NCI-H526 (cell line): ENCODE results near the gene CACNA2D1.
"Not testable (repeated sequence)": the region's sequence is repeated elsewhere in the genome, so short reads cannot be mapped to it uniquely, and the experiment has no call there.

Experiments
- DNase-seq, 2 experiments: peaks; one replicate each; lab custom pipeline; 2025; lab: John Stamatoyannopoulos, UW

The CACNA2D1 gene

DNA sequence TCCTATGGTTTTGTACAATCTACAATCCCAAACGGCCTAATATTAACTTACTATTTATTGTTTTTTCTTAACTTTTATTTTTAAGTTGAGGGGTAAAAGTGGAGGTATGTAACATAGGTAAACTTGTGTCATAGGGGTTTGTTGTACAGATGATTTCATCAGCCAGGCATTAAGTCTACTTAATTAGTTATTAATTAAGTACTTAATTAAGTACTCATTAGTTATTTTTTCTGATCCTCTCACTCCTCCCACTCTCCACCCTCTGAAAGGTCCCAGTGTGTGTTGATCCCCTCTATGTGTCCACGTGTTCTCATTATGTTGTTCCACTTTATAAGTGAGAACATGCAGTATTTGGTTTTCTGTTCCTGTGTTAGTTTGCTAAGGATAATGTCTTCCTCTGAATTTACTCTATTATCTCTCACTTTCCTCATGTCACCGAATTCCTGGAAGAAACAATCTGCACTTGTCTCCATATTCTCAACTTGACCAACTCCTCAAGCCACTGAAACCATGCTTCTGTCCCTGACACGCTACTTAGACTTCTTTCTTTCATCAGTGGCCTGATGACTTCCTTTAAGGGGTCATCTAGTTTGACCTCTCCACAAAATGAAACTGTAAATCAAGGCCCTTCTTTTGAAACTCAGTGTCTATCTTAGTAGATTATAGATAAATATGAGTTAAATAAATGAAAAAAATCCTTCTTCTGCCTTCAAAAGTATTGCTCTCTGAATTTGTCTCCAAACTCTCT, 9.1 kb downstream of the CACNA2D1 start:
- no peak for DNase-seq

DNA sequence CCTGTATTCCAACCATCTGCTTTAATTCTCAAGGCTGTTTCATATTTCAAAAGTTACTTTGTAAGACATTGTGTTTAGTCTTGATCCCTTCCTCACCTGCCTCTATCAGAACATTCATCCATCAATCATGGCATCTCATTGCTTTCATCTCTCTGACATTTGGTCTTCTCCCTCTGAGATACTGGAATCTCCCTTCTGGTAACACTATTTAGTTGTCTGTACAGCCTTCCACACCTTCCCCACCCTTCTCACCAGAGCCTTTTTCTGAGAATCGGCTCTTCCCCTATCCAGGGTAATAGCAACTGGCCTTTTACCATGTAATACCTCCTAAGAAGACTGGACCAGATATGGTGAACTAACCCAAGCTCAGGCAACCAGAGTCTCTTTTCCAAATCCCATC, 10.1 kb downstream of the CACNA2D1 start:
- DNase-seq = no peak

DNA sequence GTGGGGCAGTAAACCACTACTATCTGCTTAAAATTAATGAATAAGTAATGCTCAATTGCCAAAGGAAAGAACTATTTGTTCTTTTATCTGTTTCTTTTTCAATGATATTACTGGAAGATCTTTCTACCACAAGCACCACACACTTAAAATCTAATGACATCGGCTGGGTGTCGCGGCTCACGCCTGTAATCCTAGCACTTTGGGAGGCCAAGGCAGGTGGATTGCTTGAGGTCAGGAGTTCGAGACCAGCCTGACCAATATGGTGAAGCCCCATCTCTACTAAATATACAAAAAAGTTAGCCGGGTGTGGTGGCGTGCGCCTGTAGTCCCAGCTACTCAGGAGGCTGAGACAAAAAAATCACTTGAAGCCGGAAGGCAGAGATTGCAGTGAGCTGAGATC, 10.8 kb downstream of the CACNA2D1 start:
- not testable (repeated sequence) for DNase-seq

DNA sequence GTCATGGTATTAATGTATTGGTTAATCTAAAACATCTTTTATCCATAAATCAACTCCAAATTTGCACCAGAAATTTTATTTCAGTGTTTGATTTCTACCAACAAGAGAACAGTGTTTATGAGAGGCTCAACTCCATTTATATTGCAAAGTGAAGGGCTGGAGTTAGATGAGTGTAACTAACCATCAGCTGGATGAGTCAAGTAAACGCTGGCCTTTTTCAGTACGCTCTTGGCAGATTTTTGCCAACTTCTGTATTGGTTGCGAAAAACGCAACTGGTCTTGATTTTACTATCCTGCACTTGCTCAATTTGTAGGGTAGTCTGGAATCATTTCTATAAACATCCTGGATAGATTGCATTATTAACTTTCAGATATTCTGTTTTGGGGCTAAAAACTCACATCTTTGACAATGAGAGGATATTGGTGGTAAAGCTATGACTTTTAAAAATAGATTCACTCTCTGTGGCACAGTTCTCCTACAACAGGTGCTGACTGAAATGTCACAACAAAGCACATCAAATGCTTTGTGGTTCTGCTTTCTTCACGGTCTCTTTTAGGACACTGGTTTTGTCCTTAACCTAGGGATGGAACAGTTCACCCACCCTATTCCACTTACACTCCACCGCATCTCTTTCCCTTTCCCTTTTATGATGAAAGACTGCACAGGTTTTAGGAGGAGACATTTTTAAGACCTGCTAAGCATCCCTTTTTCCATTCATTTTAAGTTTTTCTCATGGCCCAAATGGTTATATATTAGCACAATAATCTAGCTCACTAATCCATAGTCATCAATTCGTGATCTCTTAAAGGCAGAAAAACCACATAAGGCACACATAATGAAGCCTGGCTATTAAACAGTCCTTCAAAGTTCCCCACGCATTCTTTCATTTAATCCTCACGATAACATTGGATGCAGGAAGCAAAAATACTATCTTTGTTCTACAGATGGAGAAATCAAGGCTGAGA, 12.8 kb downstream of the CACNA2D1 start:
- no peak for DNase-seq

DNA sequence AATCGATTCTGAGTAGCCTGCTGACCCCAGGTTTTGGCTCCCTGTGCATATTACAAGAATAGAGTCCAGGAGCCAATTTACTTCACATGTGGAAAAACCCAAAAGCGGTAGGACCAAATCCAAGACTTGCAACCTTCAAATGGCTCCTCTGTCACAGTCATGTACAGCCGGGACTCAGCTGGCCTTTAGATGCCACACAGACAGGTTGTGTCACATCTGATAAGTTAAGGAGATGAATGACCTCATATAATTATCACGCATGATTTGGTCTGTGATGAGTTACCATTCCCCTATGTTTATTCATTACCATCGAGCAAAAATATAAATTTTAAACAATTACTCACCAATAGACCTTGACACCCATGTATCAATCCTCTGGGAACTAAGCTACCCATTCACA, 14.2 kb downstream of the CACNA2D1 start:
- DNase-seq = no peak

DNA sequence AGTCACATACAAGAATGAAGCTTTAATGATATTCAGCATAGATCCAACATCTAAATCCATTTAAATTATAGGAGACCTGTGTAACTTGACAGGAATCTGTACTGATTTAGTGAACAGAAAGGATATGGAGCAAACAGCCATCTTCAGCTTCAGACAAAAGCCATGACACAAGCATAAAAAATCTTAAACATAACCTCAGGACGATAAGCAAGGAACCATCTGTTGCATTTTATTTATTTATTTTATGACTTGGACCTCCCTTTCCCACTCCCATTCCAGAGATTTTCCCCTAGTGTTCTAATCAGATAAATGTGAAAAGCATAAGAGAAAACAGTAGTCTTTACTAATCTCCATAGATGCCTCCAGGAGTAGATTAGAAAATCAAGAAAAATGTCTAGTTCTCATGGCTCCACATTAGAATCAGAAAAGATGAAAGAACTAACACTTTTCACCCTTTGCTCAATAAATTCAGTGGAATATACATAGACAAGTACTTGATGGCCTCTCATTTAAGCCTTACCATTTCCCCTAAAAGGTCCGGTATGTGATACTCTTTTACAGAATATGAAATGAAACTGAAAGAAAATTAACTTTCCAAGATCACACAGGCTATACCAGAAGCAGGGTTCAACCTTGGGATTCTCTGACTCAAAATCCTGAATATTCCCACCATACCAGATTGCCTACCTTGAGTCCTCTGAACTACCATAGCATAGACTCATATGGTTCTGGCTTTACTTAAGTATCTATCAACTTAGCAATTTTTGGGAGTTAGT, 15.2 kb downstream of the CACNA2D1 start:
- no peak for DNase-seq

DNA sequence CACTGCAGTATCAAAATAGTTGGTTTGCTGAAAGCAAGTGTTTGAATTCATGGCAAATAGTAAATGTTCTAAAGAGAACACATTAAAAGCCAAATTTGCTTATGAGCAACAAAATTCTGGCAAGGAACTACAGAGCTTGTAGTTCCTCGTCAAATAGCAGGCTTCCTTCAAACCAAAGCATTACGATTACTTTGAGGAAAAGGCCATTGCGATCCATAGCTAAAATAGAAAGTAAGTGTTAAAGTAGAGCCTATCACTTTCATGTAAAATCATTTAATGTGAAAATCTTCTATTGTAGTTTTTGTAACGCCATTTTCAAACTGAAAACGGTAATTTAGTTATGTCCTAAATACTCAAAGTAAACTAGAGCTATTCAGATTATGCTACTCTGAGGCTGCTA, 20.1 kb downstream of the CACNA2D1 start:
- no peak for DNase-seq

DNA sequence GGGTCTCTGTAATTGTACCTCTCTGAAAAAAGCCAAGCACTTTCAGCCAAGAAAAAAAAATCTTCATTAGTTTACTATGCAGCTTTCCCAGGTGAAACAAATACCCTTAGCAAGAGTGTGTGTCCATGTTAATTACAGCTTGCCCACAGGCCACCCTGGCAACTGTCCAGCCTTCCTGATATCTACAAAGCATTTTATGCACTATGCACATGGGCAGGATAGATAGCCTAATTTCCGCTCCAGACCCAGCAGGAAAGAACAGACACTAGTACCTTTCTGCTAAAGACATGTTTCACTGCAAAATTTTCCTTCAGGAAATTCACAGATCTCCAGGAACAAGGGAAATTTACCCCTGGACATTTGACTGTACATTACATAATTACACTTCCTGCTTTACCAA, 24.4 kb downstream of the CACNA2D1 start:
- no peak for DNase-seq

DNA sequence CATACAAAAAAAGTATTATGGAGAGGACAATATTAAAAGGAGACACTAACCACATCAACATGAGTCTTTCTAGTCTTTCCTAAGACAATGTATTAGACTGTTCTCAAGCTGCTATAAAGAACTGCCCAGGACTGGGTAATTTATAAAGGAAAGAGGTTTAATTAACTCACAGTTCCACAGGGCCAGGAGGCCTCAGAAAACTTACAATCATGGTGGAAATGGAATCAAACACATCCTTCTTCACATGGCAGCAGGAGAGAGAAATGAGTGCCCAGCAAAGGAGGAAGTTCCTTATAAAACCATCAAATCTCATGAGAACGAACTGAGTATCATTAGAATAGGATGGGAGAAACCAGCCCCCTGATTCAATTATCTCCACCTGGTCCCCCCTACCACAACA, 25.7 kb downstream of the CACNA2D1 start:
- no peak for DNase-seq

DNA sequence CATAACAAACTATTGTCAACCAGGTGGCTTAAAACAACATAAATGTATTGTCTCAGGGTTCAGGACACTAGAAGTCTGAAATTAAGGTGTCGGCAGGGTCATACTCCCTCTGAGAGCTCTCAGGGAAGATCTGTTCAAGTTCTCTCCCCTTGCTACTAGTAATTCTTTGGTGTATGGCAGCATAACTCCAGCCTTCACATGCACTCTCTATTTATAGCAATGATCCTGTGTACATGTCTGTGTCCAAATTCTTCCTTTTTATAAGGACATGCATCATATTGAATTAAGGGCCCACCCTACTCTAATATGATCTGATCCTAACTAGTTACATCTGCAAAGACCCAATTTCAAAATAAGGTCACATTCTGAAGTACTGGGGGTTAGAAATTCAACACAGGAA, 27.2 kb downstream of the CACNA2D1 start:
- DNase-seq = no peak

DNA sequence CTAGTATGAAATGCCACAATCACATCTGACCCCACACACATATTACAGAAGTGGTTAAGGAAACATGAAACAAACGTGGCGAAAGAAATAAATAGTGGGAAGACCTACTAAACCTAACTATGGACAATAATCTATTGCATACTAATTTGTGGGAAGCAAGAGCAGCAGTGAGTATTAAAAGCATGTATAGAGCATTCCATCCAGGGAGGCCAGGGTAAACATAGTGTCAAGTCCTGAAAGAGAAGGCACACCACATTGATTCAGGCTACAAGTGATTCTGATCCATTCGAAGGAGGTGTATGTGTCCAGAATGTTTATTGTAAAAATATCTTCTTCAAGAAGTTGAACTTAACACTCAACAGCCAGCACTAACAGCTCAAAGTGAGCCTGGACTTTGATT, 29.2 kb downstream of the CACNA2D1 start:
- DNase-seq = no peak

DNA sequence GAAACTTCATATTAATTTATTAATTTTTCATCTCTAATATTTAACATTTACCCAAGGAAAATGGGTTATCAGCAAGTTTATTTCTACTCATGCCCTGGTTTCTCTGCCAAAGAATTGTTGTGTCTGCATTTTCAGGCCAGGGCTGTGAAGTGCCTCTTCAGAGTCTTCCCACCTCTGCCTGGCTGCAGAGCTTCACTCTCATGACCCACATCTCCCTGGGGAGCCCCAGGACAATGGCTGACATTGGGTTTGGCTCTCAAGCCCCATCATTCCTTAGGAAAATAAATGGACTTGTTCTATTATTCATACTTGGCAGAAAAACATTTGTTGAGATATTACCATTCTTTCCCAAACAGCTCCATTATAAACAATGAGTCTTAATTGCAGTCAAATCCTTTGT, 30.3 kb downstream of the CACNA2D1 start:
- no peak for DNase-seq

DNA sequence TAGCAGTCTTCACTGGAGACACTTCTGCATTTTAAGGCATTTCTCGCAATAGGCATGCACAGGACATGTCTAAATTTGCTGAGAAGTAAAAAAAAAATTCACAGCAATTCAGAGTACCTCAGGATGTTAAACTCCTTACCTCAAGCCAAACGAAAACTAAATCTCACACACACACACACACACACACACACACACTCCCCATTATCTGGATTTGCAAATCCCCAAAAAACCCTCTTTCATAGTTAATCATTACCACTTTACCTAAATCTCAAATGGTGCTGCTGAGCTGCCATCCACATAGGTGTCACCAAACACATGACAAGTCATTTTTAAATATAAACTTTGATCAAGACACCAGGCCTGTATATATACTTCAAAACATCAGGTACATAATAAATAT, 31.8 kb downstream of the CACNA2D1 start:
- no peak for DNase-seq

DNA sequence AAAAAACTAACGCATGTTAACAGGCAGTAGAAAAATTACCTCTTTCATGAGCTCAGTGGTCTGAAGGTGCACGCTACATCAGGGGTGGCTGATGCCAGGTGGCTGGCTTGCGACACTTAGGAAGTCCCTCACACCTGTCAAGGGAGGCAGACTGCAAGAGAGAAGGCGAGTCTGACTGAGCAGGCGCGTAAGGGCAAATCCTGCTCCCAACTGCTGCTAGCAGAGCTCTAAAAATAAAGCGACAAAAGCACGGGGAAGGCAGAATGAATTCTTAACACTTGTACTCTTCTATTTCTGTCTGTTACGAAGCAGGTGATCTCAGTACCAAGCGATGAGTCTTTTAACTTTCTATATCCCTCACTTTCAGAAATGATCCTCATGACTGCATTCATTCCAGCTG, 33.1 kb downstream of the CACNA2D1 start:
- no peak for DNase-seq

DNA sequence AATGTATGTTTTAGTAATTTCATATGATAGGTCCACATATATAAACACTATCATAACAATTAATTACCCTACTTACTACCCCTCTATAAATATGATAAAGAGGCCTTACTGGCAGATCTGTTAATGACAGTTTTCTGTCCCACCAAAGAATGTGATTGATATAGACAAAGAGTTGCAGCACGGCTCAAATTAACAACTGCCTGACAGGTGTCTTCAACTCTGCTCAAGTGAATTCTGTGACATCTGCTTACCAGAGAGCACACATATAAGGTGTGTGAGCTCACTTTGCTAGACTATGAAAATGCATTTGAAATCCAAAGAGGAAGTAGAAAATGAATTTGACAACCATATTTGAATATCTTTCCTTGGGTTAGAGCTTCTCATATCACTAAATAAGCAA, 36.6 kb downstream of the CACNA2D1 start:
- DNase-seq = peak; percentile 50 to 53

DNA sequence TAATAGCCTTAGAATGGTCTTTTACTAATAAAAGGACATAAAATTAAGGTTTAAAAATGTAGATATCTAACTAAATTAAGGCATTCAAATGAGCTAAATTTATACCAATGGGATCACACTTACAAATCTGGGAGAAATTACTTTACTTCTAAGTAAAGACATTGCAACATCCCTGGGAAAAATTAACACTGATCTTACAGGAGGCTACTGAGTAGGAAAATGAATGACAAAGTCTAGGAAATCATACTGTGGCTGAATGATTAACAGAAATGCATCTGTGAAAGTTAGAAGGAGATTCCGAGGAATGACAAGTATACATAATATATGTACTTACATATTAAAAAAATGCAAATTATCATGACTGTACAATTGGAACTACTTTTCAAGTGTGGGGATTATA, 38.3 kb downstream of the CACNA2D1 start:
- no peak for DNase-seq

DNA sequence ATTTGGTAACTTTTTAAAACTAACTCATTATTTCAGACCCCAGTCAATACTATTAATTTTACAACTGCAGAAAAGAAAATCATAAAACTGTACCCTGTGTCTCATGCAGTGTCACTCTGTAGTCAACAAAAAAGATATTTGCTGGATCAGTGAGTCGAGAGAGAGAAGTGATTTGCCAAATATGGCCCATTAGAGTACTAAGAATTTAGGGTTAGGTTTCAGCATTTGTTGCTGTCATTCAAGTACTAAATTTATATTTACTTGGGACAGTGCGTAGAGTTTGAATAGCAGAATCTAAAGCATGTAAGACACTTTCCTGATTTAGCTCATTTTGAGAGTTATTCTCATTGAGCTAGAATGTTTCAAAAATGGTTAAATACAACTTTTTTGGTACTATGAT, 38.9 kb downstream of the CACNA2D1 start:
- DNase-seq = no peak

DNA sequence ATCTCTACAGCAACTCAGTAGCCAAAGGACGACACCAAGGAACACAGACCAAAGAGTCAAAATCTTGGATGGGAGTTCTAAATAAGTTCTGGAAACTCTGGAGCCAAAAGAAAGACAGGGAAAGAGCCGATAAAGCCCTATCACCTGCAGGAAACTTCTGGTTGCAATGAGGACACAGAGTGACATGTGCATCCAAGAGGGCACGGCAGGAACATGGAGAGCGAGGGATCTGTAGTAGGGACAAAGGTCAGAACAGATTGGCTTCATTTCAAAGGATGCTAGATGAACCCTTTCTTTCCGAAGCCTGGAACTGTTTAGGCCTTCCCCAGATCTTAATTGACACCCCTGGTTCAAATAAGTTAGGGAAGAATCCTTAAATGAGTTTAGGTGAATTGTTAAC, 39.5 kb downstream of the CACNA2D1 start:
- DNase-seq = no peak

DNA sequence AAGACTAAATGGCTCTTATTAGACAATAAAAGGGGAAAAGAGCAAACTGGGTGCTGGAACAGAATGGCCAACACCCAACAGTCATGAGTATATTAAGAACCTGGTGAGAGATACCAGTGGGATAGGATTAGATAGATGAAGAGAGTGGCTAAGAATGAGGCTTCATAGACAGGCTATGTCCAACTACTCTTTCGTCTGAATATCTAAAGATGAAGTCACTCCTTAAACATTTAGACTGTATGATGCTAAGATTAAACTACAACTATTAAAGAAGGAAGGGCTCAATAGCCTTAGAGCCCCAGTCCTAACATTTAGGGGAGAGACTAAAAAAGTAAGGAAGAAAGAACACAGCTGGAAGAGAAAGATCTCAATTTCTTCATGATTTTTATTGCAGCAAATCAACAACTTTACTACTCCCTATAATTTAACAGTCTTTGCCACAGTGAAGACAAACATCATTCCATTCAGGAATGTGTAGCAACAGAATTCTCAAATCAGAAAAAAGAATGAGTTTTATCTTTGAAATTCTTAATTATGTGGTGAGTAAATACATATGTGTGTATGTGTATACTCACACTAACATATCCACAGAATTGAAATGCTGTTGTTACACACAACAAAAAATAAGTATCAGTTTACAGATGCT, 45.6 kb downstream of the CACNA2D1 start:
- no peak for DNase-seq

DNA sequence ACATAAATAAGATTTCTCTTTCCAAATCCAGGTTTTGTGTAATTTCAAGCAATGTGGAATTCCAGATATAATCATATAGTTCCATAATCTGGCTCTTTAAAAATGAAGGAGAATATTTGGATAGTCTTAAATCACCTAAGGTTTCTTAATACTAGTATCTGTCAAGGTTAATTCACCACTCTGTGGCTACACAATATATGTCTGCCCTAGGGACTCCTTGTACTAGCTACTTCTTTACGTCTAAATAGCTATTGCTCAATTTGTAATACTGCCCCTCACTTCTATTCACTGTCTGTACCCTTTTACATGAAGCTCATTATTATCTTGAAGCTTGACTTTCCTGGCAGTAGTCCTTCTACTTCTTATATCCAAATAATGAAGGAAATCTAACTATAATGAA, 47.2 kb downstream of the CACNA2D1 start:
- no peak for DNase-seq

DNA sequence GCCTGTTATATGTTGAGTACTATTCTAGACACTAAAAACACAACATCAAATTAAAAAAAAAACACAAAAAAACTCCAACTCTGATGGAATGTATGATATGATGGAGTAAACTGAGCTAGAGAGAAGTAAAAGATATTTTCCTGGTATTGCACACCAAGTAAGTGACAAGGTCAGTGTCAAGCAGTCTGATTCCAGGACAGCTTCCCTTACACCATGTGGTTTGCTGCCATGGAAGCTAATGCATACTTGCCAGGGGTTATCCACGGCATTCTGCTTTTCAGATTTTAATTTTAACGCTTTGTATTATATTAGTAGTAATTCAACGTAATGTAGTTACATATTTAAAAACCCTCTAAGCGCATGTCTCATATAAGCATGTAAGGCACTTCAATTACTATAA, 48.4 kb downstream of the CACNA2D1 start:
- no peak for DNase-seq

DNA sequence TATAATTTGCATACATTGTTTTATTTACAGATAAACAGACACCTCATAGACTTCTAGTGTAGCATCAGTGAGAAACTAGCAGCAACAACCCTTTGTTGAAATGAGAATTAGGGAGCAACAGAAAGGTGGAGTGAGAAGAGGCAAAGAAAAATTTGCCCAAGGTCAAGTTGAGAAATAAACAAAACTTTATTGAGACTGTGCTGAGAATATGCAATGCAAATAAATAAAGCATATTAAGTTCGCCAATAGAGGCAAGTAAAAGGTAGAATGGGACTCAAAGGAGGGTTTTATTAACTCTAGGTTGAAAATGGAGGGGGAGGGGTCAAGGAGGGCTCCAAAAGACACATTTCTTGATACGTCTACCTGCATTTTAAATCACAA, 49.7 kb downstream of the CACNA2D1 start:
- no peak for DNase-seq
